ENCODE results near the gene ARHGDIG.
"Not testable (repeated sequence)": the region's sequence is repeated elsewhere in the genome, so short reads cannot be mapped to it uniquely, and the experiment has no call there.

The ARHGDIG gene

GRCh38 chr16:259814-260253, 20.6 kb upstream of the ARHGDIG start:
- H3K27ac Mint-ChIP-seq = no peak overlapping the region
- no peak overlapping the region for H3K4me3 Mint-ChIP-seq

GRCh38 chr16:260326-260725, 20.1 kb upstream of the ARHGDIG start:
- peaks cover 7% of the 10 kb centered on the region for H3K36me3 Mint-ChIP-seq
- no peaks in the 10 kb centered on the region for H3K27me3 Mint-ChIP-seq
- no peak overlapping the region for H3K27ac Mint-ChIP-seq
- no peaks in the 10 kb centered on the region for H3K9me3 Mint-ChIP-seq
- H3K4me1 Mint-ChIP-seq = peaks cover 6% of the 10 kb centered on the region
- no peak overlapping the region for H3K4me3 Mint-ChIP-seq

More at GRCh38 chr16:259814-260253, 20.6 kb upstream of the ARHGDIG start:
- H3K9me3 Mint-ChIP-seq = no peaks in the 10 kb centered on the region
- peaks cover 6% of the 10 kb centered on the region for H3K4me1 Mint-ChIP-seq
- H3K27me3 Mint-ChIP-seq = no peaks in the 10 kb centered on the region
- peaks cover 9% of the 10 kb centered on the region for H3K36me3 Mint-ChIP-seq

- Mint-ChIP-seq H3K36me3 (peaks cover 2% of the 10 kb centered on the region), H3K9me3 (no peaks in the 10 kb centered on the region), H3K27ac (no peak overlapping the region), H3K27me3 (no peaks in the 10 kb centered on the region), H3K4me3 (no peak overlapping the region), H3K4me1 (peaks cover 1% of the 10 kb centered on the region)
Measured at GRCh38 chr16:261031-261691, 19.2 kb upstream of the ARHGDIG start.

GRCh38 chr16:262121-262745, 18.2 kb upstream of the ARHGDIG start:
- H3K4me1 Mint-ChIP-seq = no peaks in the 10 kb centered on the region
- no peaks in the 10 kb centered on the region for H3K9me3 Mint-ChIP-seq
- peaks cover 2% of the 10 kb centered on the region for H3K36me3 Mint-ChIP-seq
- no peaks in the 10 kb centered on the region for H3K27me3 Mint-ChIP-seq
- no peak overlapping the region for H3K4me3 Mint-ChIP-seq
- no peak overlapping the region for H3K27ac Mint-ChIP-seq

- no peaks in the 10 kb centered on the region for H3K9me3 Mint-ChIP-seq
- H3K4me3 Mint-ChIP-seq = no peak overlapping the region
- H3K4me1 Mint-ChIP-seq = no peaks in the 10 kb centered on the region
- H3K27me3 Mint-ChIP-seq = no peaks in the 10 kb centered on the region
- no peak overlapping the region for H3K27ac Mint-ChIP-seq
- H3K36me3 Mint-ChIP-seq = peaks cover 2% of the 10 kb centered on the region
Measured at GRCh38 chr16:263182-263774, 17.1 kb upstream of the ARHGDIG start.

GRCh38 chr16:263944-264343, 16.4 kb upstream of the ARHGDIG start:
- H3K27me3 Mint-ChIP-seq = no peaks in the 10 kb centered on the region
- H3K4me3 Mint-ChIP-seq = no peak overlapping the region
- H3K27ac Mint-ChIP-seq = no peak overlapping the region
- no peaks in the 10 kb centered on the region for H3K4me1 Mint-ChIP-seq
- H3K9me3 Mint-ChIP-seq = no peaks in the 10 kb centered on the region
- H3K36me3 Mint-ChIP-seq = peaks cover 2% of the 10 kb centered on the region

GRCh38 chr16:264440-264951, 15.9 kb upstream of the ARHGDIG start:
- Mint-ChIP-seq H3K27ac (no peak overlapping the region), H3K36me3 (no peaks in the 10 kb centered on the region), H3K4me1 (no peaks in the 10 kb centered on the region)

GRCh38 chr16:265002-265529, 15.3 kb upstream of the ARHGDIG start:
- H3K4me1 Mint-ChIP-seq = no peaks in the 10 kb centered on the region
- no peak overlapping the region for H3K4me3 Mint-ChIP-seq
- H3K9me3 Mint-ChIP-seq = no peaks in the 10 kb centered on the region
- no peak overlapping the region for H3K27ac Mint-ChIP-seq
- H3K27me3 Mint-ChIP-seq = no peaks in the 10 kb centered on the region
- no peaks in the 10 kb centered on the region for H3K36me3 Mint-ChIP-seq

More at GRCh38 chr16:264440-264951, 15.9 kb upstream of the ARHGDIG start:
- no peak overlapping the region for H3K4me3 Mint-ChIP-seq
- no peaks in the 10 kb centered on the region for H3K27me3 Mint-ChIP-seq
- no peaks in the 10 kb centered on the region for H3K9me3 Mint-ChIP-seq

GRCh38 chr16:265711-266110, 14.7 kb upstream of the ARHGDIG start:
- Mint-ChIP-seq H3K4me3 (no peak overlapping the region), H3K27me3 (no peaks in the 10 kb centered on the region), H3K36me3 (no peaks in the 10 kb centered on the region), H3K9me3 (no peaks in the 10 kb centered on the region), H3K27ac (no peak overlapping the region), H3K4me1 (no peaks in the 10 kb centered on the region)

GRCh38 chr16:266258-267164, 13.9 kb upstream of the ARHGDIG start:
- H3K4me3 Mint-ChIP-seq = no peak overlapping the region
- H3K9me3 Mint-ChIP-seq = no peaks in the 10 kb centered on the region
- H3K4me1 Mint-ChIP-seq = no peaks in the 10 kb centered on the region
- no peaks in the 10 kb centered on the region for H3K27me3 Mint-ChIP-seq
- H3K27ac Mint-ChIP-seq = no peak overlapping the region
- no peaks in the 10 kb centered on the region for H3K36me3 Mint-ChIP-seq

- not testable (repeated sequence) for H3K9me3 Mint-ChIP-seq, H3K4me1 Mint-ChIP-seq, H3K27me3 Mint-ChIP-seq, H3K4me3 Mint-ChIP-seq, H3K36me3 Mint-ChIP-seq, H3K27ac Mint-ChIP-seq
Measured at GRCh38 chr16:267562-267961, 12.8 kb upstream of the ARHGDIG start.

GRCh38 chr16:268141-269053, 12.0 kb upstream of the ARHGDIG start:
- no peaks in the 10 kb centered on the region for H3K4me1 Mint-ChIP-seq
- no peaks in the 10 kb centered on the region for H3K36me3 Mint-ChIP-seq
- no peaks in the 10 kb centered on the region for H3K9me3 Mint-ChIP-seq
- no peaks in the 10 kb centered on the region for H3K27me3 Mint-ChIP-seq
- H3K4me3 Mint-ChIP-seq = no peak overlapping the region
- H3K27ac Mint-ChIP-seq = no peak overlapping the region

- no peaks in the 10 kb centered on the region for H3K4me1 Mint-ChIP-seq
- H3K4me3 Mint-ChIP-seq = no peak overlapping the region
- no peaks in the 10 kb centered on the region for H3K27me3 Mint-ChIP-seq
- no peaks in the 10 kb centered on the region for H3K36me3 Mint-ChIP-seq
- no peak overlapping the region for H3K27ac Mint-ChIP-seq
- no peaks in the 10 kb centered on the region for H3K9me3 Mint-ChIP-seq
Measured at GRCh38 chr16:269061-269796, 11.2 kb upstream of the ARHGDIG start.

All from activated naive CD4-positive, alpha-beta T cell treated with anti-CD3 and anti-CD28 coated beads, Interleukin-2, amount 50 U/mL, for 24 hours (primary cell).